HL-60 (cell line): ENCODE data around the gene NHERF2.

Source experiments
- DNase-seq, 2 experiments: peaks; one replicate each; pipeline ENCODE4 v3.0.0-alpha.2; 2010 to 2020; ENCODE audit warnings: low read depth in 1 of 2, low spot score in 1 of 2
- H3K27ac ChIP-seq: fragments of 250-450 bp; sonication (Bioruptor Pico); replicated peaks from 2 replicates; pipeline ENCODE4 v1.5.1; 2020; ENCODE audit warnings: mild to moderate bottlenecking, moderate library complexity
- H3K27me3 ChIP-seq: fragments of 250-450 bp; sonication (Bioruptor Pico); 2 replicates; pipeline ENCODE4 v1.5.1; 2021; ENCODE audit warnings: mild to moderate bottlenecking, moderate library complexity; ENCODE audit not compliant: insufficient read depth, poor library complexity, severe bottlenecking
- H3K4me3 ChIP-seq: replicated peaks from 2 replicates; pipeline ENCODE4 v1.5.1; 2011; ENCODE audit warnings: mild to moderate bottlenecking, control low read depth, low read length; ENCODE audit not compliant: insufficient read depth
- GABPA ChIP-seq: IDR thresholded peaks from 2 replicates; pipeline ENCODE4 v1.6.1; 2012; ENCODE audit warnings: low read depth
- POLR2AphosphoS5 ChIP-seq: IDR thresholded peaks from 2 replicates; pipeline ENCODE4 v1.6.1; 2012; ENCODE audit warnings: low read depth
- SPI1 ChIP-seq: IDR thresholded peaks from 2 replicates; pipeline ENCODE4 v1.6.1; 2012; ENCODE audit warnings: low read depth, mild to moderate bottlenecking, borderline replicate concordance
- TF ChIP-seq, protein P1 (sequence below): IDR thresholded peaks from one replicate; pipeline ENCODE4 v1.5.1; 2011; ENCODE audit warnings: low read length, control low read depth, inconsistent platforms; ENCODE audit not compliant: insufficient read depth
- TF ChIP-seq, protein P2 (sequence below): IDR thresholded peaks from 2 replicates; pipeline ENCODE4 v1.6.1; 2012; ENCODE audit warnings: low read depth; ENCODE audit not compliant: insufficient replicate concordance

NHERF2 gene

DNA sequence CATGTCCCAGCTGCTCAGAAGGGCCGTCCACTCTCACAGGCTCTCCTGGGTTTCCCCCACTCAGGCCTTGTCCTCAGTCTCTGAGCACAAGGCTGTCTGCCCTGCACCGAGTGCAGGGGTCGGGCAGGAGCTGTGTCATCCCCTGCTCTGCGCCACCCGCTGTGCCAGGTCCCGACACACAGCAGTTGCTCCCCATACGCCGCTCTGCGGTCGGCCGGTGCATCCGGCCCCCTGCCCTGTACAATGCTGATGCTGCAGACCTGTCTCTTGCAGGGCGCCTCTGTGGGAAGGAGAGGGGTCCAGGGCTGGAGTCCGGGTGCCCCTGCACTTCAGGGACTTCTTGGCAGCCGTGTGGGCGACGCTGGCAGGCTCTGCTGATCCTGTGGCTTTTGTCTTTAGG is 27.2 kb downstream of the NHERF2 start:
- no peak overlapping the region for H3K27ac ChIP-seq
- TF ChIP-seq, protein P1, sequence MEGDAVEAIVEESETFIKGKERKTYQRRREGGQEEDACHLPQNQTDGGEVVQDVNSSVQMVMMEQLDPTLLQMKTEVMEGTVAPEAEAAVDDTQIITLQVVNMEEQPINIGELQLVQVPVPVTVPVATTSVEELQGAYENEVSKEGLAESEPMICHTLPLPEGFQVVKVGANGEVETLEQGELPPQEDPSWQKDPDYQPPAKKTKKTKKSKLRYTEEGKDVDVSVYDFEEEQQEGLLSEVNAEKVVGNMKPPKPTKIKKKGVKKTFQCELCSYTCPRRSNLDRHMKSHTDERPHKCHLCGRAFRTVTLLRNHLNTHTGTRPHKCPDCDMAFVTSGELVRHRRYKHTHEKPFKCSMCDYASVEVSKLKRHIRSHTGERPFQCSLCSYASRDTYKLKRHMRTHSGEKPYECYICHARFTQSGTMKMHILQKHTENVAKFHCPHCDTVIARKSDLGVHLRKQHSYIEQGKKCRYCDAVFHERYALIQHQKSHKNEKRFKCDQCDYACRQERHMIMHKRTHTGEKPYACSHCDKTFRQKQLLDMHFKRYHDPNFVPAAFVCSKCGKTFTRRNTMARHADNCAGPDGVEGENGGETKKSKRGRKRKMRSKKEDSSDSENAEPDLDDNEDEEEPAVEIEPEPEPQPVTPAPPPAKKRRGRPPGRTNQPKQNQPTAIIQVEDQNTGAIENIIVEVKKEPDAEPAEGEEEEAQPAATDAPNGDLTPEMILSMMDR: no peak
- TF ChIP-seq POLR2AphosphoS5 (no peak), GABPA (no peak), SPI1 (no peak)
- TF ChIP-seq, protein P2, sequence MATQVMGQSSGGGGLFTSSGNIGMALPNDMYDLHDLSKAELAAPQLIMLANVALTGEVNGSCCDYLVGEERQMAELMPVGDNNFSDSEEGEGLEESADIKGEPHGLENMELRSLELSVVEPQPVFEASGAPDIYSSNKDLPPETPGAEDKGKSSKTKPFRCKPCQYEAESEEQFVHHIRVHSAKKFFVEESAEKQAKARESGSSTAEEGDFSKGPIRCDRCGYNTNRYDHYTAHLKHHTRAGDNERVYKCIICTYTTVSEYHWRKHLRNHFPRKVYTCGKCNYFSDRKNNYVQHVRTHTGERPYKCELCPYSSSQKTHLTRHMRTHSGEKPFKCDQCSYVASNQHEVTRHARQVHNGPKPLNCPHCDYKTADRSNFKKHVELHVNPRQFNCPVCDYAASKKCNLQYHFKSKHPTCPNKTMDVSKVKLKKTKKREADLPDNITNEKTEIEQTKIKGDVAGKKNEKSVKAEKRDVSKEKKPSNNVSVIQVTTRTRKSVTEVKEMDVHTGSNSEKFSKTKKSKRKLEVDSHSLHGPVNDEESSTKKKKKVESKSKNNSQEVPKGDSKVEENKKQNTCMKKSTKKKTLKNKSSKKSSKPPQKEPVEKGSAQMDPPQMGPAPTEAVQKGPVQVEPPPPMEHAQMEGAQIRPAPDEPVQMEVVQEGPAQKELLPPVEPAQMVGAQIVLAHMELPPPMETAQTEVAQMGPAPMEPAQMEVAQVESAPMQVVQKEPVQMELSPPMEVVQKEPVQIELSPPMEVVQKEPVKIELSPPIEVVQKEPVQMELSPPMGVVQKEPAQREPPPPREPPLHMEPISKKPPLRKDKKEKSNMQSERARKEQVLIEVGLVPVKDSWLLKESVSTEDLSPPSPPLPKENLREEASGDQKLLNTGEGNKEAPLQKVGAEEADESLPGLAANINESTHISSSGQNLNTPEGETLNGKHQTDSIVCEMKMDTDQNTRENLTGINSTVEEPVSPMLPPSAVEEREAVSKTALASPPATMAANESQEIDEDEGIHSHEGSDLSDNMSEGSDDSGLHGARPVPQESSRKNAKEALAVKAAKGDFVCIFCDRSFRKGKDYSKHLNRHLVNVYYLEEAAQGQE: no peak
- no peak overlapping the region for H3K4me3 ChIP-seq
- no peak for DNase-seq
- no peaks in the 10 kb centered on the region for H3K27me3 ChIP-seq

DNA sequence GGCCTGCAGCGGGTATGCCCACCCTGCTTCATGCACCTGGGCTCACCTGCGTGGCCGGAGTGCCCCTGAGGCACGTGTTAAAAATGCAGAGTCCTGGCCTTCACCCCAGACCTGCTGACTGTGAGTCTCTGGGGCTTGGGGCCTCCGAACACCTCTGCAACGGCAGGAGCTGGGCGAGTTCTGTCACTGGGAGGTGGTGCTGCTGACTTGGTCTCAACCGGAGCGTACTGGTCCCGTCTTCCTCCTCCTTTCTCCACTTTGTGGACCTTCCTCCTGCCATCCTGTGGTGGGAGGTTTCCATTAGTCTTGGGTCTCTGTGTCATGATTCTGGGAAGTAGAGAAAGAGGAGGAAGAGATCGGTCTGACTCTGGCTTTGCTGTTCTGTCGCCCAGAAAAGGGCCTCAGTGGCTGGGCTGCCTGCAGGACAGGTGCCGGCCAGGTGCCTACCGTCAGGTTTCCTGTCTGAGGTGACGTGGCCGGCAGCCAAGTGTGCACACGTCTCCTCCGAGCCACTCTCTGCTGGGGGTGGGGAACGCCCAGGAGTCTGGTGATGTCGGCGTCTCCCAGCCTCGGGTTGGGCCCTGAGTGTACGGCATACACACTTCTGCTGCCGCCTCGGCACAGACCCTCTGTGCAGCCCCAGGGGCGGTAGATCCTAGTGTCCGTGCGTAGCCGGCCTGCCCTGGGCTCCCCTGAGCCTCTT is 28.0 kb downstream of the NHERF2 start:
- no peak for DNase-seq
- TF ChIP-seq POLR2AphosphoS5: no peak
- no peak for TF ChIP-seq SPI1
- no peak for TF ChIP-seq GABPA
- TF ChIP-seq, protein P2: no peak
- TF ChIP-seq, protein P1: no peak
- H3K27ac ChIP-seq: no peak overlapping the region
- H3K27me3 ChIP-seq: no peaks in the 10 kb centered on the region
- no peak overlapping the region for H3K4me3 ChIP-seq

DNA sequence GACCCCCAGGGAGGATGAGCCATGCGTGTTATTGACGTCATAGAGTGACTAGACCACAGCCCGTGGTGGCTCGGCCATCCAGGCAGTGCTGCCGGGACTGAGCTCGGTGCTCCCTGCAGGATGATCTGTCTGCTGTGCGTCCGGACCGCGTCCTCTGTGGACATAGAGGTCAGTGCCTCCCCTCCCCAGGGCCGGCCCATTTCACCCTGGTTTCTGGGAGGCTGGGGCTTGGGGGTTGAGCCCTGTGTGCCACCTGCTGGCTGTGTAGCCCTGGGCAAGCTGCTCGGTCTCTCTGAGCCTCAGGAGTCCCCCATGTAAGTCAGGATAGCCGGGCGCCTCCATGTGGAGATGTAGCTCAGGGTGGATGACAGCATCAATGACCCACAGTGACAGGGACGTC is 29.4 kb downstream of the NHERF2 start:
- Histone ChIP-seq H3K27me3 (no peaks in the 10 kb centered on the region), H3K27ac (no peak overlapping the region), H3K4me3 (no peak overlapping the region)
- no peak for DNase-seq
- TF ChIP-seq POLR2AphosphoS5 (no peak), SPI1 (no peak), GABPA (no peak)
- TF ChIP-seq, protein P1: no peak
- TF ChIP-seq, protein P2: no peak
